IPS-20b (cell line): ENCODE data around the gene WDR7.

Experiments used
- H3K27ac ChIP-seq: one replicate; pipeline ENCODE4 v1.5.1; 2013; ENCODE audit warnings: low read length
- H3K27me3 ChIP-seq: 2 replicates; pipeline ENCODE4 v1.6.1; 2013; ENCODE audit warnings: mild to moderate bottlenecking, low read length, inconsistent platforms; ENCODE audit not compliant: insufficient read depth
- H3K36me3 ChIP-seq: 2 replicates; pipeline ENCODE4 v1.6.1; 2013; ENCODE audit warnings: low read depth, mild to moderate bottlenecking, inconsistent platforms, low read length, moderate library complexity; ENCODE audit not compliant: insufficient read depth
- H3K4me1 ChIP-seq: 2 replicates; pipeline ENCODE4 v1.6.1; 2013; ENCODE audit warnings: mild to moderate bottlenecking, control low read depth, inconsistent platforms, low read length, moderate library complexity; ENCODE audit not compliant: insufficient read depth
- H3K4me3 ChIP-seq: 2 replicates; pipeline ENCODE4 v1.5.1; 2013; ENCODE audit warnings: mild to moderate bottlenecking, low read length, inconsistent platforms
- H3K9ac ChIP-seq: 2 replicates; pipeline ENCODE4 v1.6.1; 2013; ENCODE audit warnings: low read depth, mild to moderate bottlenecking, inconsistent platforms, low read length, moderate library complexity
- H3K9me3 ChIP-seq: 2 replicates; pipeline ENCODE4 v1.6.1; 2013; ENCODE audit warnings: mild to moderate bottlenecking, low read depth, low read length, inconsistent platforms; ENCODE audit not compliant: insufficient read depth

WDR7 gene

DNA sequence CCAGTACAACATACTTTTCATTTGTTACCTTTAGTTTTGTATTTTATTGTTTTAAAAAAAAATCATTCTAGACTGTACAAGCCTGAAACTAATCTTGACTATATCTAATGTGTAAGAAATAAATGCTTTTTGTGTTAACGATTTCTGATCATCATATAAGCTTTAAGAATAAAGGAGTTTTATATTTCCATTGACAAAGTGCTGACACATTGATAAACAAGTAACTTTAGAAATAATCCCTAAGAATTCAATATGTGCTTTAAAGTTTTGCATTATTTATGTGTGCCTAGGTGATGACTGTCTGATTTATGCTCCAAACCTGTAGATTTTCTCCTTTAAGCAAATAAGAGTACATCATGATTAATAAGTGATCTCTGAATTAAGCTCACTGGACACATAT, 248.5 kb downstream of the WDR7 start:
- no peaks in the 10 kb centered on the region for H3K9me3 ChIP-seq
- H3K27ac ChIP-seq, result no peak overlapping the region
- no peaks in the 10 kb centered on the region for H3K36me3 ChIP-seq
- H3K9ac ChIP-seq, result no peak overlapping the region
- no peak overlapping the region for H3K4me3 ChIP-seq
- peaks cover 7% of the 10 kb centered on the region; the same call in 1 of the 2 replicates for H3K4me1 ChIP-seq
- no peaks in the 10 kb centered on the region for H3K27me3 ChIP-seq

DNA sequence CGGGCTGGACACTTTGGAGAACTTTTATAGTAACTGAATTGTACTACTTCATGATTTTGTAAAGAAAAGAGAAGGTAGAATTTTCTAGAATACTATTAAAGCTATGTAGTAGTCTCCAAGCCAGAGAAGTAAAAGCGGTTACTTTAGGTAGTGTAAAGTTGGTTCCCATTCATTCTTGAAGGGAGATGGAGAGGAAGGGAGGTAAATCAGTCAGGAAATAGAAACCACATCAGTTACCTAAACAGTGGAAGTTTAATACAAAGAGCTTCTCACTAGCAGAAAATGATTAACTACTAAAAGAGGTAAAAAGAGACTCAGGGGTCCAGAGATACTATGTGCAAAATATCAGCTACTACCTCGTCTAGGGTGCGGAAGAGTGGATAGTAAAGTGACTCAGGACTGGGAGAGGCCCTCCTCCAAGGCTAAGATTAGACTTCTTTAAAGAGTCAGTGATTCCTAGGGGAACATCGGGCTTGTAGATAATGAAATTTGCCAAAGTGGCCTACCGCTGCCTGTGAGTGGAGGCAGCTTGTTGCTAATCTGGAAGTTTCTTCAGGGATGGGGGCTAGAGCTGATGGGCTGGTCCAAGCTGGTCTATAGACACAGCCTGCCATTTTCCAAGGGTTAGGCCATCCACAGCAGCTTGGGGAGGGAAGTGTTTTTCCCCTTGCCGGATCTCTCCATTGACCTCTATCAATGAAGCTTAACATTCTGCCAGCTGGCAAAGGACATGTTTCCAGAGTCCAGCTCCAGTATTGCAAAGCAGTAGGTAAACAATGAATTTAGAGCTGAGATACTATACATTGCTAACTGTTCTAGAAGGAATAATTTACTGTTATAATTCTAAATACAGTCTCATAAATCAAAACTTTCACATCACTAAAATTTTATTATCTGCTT, 249.3 kb downstream of the WDR7 start:
- no peak overlapping the region for H3K9ac ChIP-seq
- no peaks in the 10 kb centered on the region for H3K36me3 ChIP-seq
- no peaks in the 10 kb centered on the region for H3K9me3 ChIP-seq
- no peak overlapping the region for H3K27ac ChIP-seq
- no peak overlapping the region for H3K4me3 ChIP-seq
- H3K27me3 ChIP-seq, result no peaks in the 10 kb centered on the region
- H3K4me1 ChIP-seq, result peaks cover 7% of the 10 kb centered on the region; the same call in 1 of the 2 replicates

DNA sequence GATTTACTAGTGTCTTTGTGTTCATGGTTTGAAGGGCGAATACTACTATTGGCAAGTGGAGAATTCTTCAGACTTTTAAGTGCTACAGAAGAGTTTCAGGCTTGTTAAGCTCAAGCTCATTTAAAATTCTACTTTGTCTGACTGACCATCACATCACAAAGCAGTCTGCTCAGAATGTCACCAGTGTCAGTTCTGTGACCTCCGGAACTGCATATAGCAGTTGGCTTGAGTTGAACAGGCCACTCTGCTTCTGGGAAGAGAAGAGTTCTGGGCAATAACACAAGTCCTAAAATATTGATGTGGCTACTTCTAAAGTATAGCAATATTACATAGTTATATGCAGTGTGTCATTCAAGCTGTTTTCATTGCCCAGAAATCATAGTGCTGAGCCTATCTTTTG, 250.8 kb downstream of the WDR7 start:
- Histone ChIP-seq H3K27me3 (no peaks in the 10 kb centered on the region), H3K4me3 (no peak overlapping the region), H3K27ac (no peak overlapping the region), H3K9ac (no peak overlapping the region), H3K4me1 (peaks cover 7% of the 10 kb centered on the region; the same call in 1 of the 2 replicates), H3K9me3 (no peaks in the 10 kb centered on the region), H3K36me3 (no peaks in the 10 kb centered on the region)

DNA sequence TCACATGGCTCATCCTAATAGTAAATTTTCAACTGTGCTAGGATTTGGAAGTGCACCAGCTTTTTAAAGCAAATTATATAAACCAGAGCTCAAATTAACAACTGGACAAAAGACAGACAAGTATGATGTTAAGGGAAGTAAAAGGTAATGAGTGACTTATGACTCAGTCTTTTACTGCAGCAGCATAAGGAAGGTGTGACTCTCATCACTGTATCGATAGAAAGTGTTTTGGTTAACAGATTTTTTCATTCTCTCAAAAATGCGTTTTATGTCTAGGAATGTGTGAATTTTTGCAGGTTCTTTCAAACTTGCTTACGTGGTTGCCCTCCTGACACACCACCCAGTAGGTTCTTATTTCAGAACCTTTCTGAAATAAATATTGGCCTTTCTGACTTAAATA, 251.5 kb downstream of the WDR7 start:
- Histone ChIP-seq H3K27me3 (no peaks in the 10 kb centered on the region), H3K4me1 (peaks cover 7% of the 10 kb centered on the region; the same call in 1 of the 2 replicates), H3K36me3 (no peaks in the 10 kb centered on the region), H3K27ac (no peak overlapping the region), H3K9ac (no peak overlapping the region), H3K4me3 (no peak overlapping the region), H3K9me3 (no peaks in the 10 kb centered on the region)

DNA sequence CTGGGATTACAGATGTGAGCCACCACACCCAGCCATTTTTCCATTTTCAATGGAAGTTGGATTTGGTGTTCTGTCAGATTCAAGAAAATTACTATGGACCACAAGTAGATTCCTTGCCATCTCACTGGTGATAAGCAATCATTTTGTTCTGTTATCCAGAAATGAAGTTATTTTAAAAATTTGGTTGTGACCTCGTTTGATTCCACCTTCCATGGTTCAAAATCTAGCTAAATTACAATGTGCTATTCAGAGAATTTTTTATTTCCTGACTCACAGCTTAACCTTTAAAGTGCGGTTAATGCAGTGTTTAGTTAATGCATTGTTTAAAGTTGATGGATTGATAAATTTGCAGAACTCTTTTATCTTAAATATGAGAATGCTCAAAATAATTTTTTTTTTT, 252.5 kb downstream of the WDR7 start:
- Histone ChIP-seq H3K4me1 (peaks cover 7% of the 10 kb centered on the region; the same call in 1 of the 2 replicates), H3K27me3 (no peaks in the 10 kb centered on the region), H3K9me3 (no peaks in the 10 kb centered on the region), H3K9ac (no peak overlapping the region), H3K4me3 (no peak overlapping the region), H3K27ac (no peak overlapping the region), H3K36me3 (no peaks in the 10 kb centered on the region)

DNA sequence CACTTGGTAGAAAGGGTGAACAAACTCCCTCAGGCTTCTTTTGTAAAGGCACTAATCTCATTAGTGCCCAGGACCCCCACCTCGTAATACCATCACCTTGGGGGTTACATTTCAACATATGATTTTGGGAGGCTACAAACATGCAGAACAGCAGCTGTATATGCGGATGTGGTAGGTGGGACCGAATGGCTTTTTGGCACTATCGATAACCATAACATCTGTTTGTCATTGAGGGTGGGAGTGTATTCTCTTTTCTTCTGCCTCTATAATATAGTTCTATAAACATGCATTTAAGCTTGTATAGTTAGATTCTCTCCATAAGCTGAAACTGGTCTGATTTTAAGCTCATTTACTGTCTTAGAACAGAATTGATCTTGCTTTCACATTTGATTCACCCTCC, 256.6 kb downstream of the WDR7 start:
- no peaks in the 10 kb centered on the region for H3K27me3 ChIP-seq
- H3K9me3 ChIP-seq, result no peaks in the 10 kb centered on the region
- H3K4me3 ChIP-seq, result no peak overlapping the region
- no peaks in the 10 kb centered on the region for H3K36me3 ChIP-seq
- no peak overlapping the region for H3K27ac ChIP-seq
- no peak overlapping the region for H3K9ac ChIP-seq
- no peaks in the 10 kb centered on the region for H3K4me1 ChIP-seq

DNA sequence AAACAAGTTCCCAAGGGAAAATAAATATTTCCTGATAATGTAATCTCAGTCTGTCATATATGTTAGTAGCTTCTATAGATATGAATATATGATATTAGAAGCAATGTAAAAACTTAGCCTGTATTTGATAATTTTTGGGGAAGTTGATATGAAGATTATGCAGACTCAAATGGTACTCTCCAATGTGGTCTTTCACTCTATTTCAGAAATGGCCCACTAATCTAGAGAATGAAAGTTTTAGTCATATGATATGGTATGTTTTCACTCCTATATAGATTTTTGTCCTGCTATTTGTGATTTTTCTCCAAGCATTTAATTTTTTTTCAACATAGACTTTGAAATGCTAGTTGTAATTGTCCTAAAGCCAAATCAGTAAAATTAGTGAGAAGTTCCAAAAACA, 259.1 kb downstream of the WDR7 start:
- no peaks in the 10 kb centered on the region for H3K27me3 ChIP-seq
- no peak overlapping the region for H3K27ac ChIP-seq
- H3K4me3 ChIP-seq, result no peak overlapping the region
- no peak overlapping the region for H3K9ac ChIP-seq
- H3K9me3 ChIP-seq, result no peaks in the 10 kb centered on the region
- H3K4me1 ChIP-seq, result no peaks in the 10 kb centered on the region
- no peaks in the 10 kb centered on the region for H3K36me3 ChIP-seq

DNA sequence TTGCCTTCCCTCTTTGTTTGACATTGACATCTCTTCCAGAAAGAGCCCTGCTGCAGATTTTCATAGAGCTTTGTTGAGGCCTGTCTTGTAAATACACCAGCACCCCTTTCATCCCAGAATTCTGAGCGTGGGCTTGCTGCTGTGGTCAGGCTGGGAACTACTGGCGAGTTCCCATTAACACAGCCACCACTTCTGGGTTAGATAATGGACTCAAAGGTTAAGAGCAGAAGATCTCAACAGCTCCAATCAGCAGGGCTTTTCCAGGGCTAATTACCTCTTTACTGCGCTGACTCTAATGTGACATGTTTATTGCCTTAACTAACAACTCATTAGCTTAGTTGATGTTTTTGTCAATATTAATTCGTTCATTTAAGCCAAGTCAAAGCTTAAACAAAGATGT, 259.8 kb downstream of the WDR7 start:
- no peaks in the 10 kb centered on the region for H3K27me3 ChIP-seq
- H3K4me1 ChIP-seq, result no peaks in the 10 kb centered on the region
- no peaks in the 10 kb centered on the region for H3K36me3 ChIP-seq
- no peak overlapping the region for H3K9ac ChIP-seq
- H3K9me3 ChIP-seq, result no peaks in the 10 kb centered on the region
- no peak overlapping the region for H3K4me3 ChIP-seq
- H3K27ac ChIP-seq, result no peak overlapping the region

DNA sequence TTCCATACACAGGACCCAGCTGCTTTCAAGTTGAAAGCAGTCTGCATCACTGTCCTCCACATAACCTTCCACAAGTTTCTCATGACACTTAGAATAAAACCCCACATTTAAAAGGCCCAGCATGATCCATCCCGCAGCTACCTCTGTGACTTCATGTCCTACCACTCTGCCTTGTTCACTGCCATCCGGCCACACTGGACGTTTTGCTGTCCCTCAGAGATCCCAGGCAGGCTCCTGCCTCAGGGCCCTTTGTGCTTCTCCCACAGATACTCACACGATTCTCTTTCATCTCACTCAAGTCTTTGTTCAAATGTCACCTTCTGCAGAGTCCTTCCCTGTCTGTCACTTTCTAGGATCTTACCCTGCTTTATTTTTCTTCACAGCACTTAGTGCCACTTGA, 262.8 kb downstream of the WDR7 start:
- Histone ChIP-seq H3K27me3 (no peaks in the 10 kb centered on the region), H3K36me3 (no peaks in the 10 kb centered on the region), H3K9ac (no peak overlapping the region), H3K4me3 (no peak overlapping the region), H3K4me1 (peaks cover 4% of the 10 kb centered on the region; the same call in 1 of the 2 replicates), H3K27ac (no peak overlapping the region), H3K9me3 (no peaks in the 10 kb centered on the region)

DNA sequence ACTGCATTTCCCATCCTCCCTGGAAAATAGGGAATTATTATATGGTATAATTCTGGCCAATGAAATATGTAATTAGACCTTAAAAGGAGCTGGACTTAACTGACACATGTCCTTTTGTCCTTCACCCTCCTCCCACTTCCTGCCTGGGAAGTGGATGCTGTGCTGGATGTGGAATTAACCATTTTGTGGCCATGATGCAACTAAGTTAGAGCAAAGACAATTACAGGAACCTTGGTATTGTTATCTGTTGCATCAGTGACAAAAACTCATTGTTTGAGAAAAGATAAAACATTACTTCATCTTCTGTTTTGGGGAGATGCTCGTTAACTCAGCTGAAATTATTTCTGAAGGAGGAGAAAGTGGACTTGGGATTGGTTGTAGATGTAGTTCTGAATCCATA, 268.0 kb downstream of the WDR7 start:
- H3K9ac ChIP-seq, result peak overlapping the region; percentile 8; the same call in 1 of the 2 replicates
- no peaks in the 10 kb centered on the region for H3K36me3 ChIP-seq
- no peaks in the 10 kb centered on the region for H3K9me3 ChIP-seq
- H3K27ac ChIP-seq, result peak overlapping the region; percentile 45
- H3K27me3 ChIP-seq, result no peaks in the 10 kb centered on the region
- peaks cover 15% of the 10 kb centered on the region; the same call in 1 of the 2 replicates for H3K4me1 ChIP-seq
- H3K4me3 ChIP-seq, result no peak overlapping the region

DNA sequence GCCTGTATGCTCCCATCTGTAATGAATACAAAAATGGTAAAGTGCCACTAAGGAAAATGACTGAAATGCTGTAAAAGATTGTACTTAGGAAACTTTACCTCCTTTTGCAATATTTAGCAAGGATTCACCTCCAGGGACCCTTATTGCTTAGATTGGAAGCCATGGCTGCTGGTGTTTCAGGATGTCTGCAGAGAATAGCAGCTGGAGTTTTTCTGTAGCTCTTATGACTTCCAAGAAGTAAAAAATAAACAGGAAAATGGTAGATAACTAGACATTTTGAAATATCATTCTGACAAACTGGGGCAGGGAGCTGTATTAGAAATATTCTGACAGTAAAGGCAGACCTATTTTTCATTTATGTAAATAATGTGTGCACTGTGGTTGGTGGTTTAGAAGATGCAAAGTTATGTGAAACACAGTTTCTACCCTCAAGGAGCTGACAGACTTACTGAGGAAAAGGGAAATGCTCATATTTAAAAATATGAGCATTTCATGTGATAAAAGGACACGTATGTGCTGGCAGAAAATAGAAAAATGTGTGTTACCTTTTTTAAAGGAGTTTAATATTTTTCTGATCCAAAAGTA, 270.8 kb downstream of the WDR7 start:
- no peaks in the 10 kb centered on the region for H3K9me3 ChIP-seq
- H3K4me3 ChIP-seq, result no peak overlapping the region
- H3K4me1 ChIP-seq, result peaks cover 15% of the 10 kb centered on the region; the same call in 1 of the 2 replicates
- H3K36me3 ChIP-seq, result no peaks in the 10 kb centered on the region
- H3K9ac ChIP-seq, result no peak overlapping the region
- no peak overlapping the region for H3K27ac ChIP-seq
- no peaks in the 10 kb centered on the region for H3K27me3 ChIP-seq

DNA sequence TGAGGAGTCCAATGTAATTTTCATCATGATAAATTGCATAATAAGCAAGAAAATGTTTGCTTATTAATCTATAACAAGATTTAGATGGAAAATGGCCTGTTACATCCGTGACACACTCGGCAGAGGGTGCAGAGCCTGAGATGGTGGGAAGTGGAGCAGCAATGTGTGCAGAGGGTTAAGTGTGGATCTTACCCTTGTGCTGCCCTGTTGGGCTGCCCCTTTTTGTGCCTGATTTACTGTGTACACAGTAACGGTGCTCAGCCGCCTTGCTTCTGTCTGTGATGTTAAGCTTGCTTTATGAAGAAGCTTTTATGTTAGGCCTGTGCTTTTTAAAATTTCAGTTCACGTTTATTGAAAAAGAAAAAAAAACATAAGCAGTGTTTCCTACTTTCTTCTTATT, 275.6 kb downstream of the WDR7 start:
- Histone ChIP-seq H3K36me3 (no peaks in the 10 kb centered on the region), H3K4me1 (peaks cover 4% of the 10 kb centered on the region; the same call in 1 of the 2 replicates), H3K9me3 (no peaks in the 10 kb centered on the region), H3K27me3 (peaks cover 8% of the 10 kb centered on the region; the same call in 1 of the 2 replicates), H3K4me3 (no peak overlapping the region), H3K27ac (no peak overlapping the region), H3K9ac (no peak overlapping the region)
